ENCODE data around the gene RASA3. TPM values are rescaled to one million over a fixed set of nuclear protein-coding genes. Genes with fewer than 3 reads are reported as not detected.
A peak's percentile ranks its signal among the peaks of the same experiment; 100 is the strongest.

The RASA3 gene
- total RNA-seq, 1 donor from 2014 or later, result 41.1 TPM

GRCh38 chr13:113972451-113973217 is 159.8 kb downstream of the RASA3 start:
- no peak for TF ChIP-seq EZH2 (IDR thresholded peaks at IDR 0.05; ENCODE audit: insufficient read depth, low read length)
- TF ChIP-seq CTCF (IDR thresholded peaks at IDR 0.05; ENCODE audit: insufficient read depth, low read depth, low read length), result no peak
- Histone ChIP-seq H3K9ac (ENCODE audit: low read length) (no peak overlapping the region), H3K27ac (ENCODE audit: low read depth, low read length) (no peak overlapping the region), H3K79me2 (ENCODE audit: insufficient read depth, low read length) (peaks cover 4% of the 10 kb centered on the region), H2AFZ (ENCODE audit: low read depth, low read length) (no peak overlapping the region), H3K9me3 (ENCODE audit: insufficient read depth, low read depth, low read length) (no peaks in the 10 kb centered on the region), H3K36me3 (ENCODE audit: insufficient read depth, low read length) (peaks cover 6% of the 10 kb centered on the region), H3K4me2 (ENCODE audit: low read length) (no peak overlapping the region), H3K4me1 (ENCODE audit: insufficient read depth, low read length) (peaks cover 15% of the 10 kb centered on the region), H3K27me3 (ENCODE audit: insufficient read depth, low read length) (no peaks in the 10 kb centered on the region), H3K4me3 (ENCODE audit: insufficient read depth, low read depth, low read length) (no peak overlapping the region), H4K20me1 (ENCODE audit: insufficient read depth, low read length) (peaks cover 18% of the 10 kb centered on the region)
- H3K27ac Mint-ChIP-seq (ENCODE audit: unreplicated experiment), result peak overlapping the region; percentile 62
- no peaks in the 10 kb centered on the region for H3K9me3 Mint-ChIP-seq (ENCODE audit: unreplicated experiment)
- H3K27me3 Mint-ChIP-seq (ENCODE audit: low read depth, unreplicated experiment), result no peaks in the 10 kb centered on the region
- DNase-seq (ENCODE audit: low read depth) (no peak), FAIRE-seq (no peak)
- peaks cover 14% of the 10 kb centered on the region for H3K36me3 Mint-ChIP-seq (ENCODE audit: low read depth, unreplicated experiment)
- H3K4me3 Mint-ChIP-seq (ENCODE audit: unreplicated experiment), result peak overlapping the region; percentile 57
- H3K4me1 Mint-ChIP-seq (ENCODE audit: low read depth, unreplicated experiment), result peaks cover 5% of the 10 kb centered on the region

GRCh38 chr13:113971471-113972231 is 160.8 kb downstream of the RASA3 start:
- H3K9me3 ChIP-seq (ENCODE audit: insufficient read depth, low read depth, low read length), result no peaks in the 10 kb centered on the region
- H3K9ac ChIP-seq (ENCODE audit: low read length), result no peak overlapping the region
- H3K79me2 ChIP-seq (ENCODE audit: insufficient read depth, low read length), result no peaks in the 10 kb centered on the region
- H3K4me3 Mint-ChIP-seq (ENCODE audit: unreplicated experiment), result no peak overlapping the region
- no peak overlapping the region for H2AFZ ChIP-seq (ENCODE audit: low read depth, low read length)
- H3K4me2 ChIP-seq (ENCODE audit: low read length), result no peak overlapping the region
- H3K27ac Mint-ChIP-seq (ENCODE audit: unreplicated experiment), result no peak overlapping the region
- peaks cover 14% of the 10 kb centered on the region for H3K36me3 Mint-ChIP-seq (ENCODE audit: low read depth, unreplicated experiment)
- DNase-seq (ENCODE audit: low read depth) (no peak), FAIRE-seq (no peak)
- no peaks in the 10 kb centered on the region for H3K27me3 ChIP-seq (ENCODE audit: insufficient read depth, low read length)
- TF ChIP-seq EZH2 (IDR thresholded peaks at IDR 0.05; ENCODE audit: insufficient read depth, low read length) (no peak), CTCF (IDR thresholded peaks at IDR 0.05; ENCODE audit: insufficient read depth, low read depth, low read length) (no peak)
- H3K4me3 ChIP-seq (ENCODE audit: insufficient read depth, low read depth, low read length), result no peak overlapping the region
- H3K9me3 Mint-ChIP-seq (ENCODE audit: unreplicated experiment), result no peaks in the 10 kb centered on the region
- no peak overlapping the region for H3K27ac ChIP-seq (ENCODE audit: low read depth, low read length)
- peaks cover 7% of the 10 kb centered on the region for H3K4me1 ChIP-seq (ENCODE audit: insufficient read depth, low read length)
- no peaks in the 10 kb centered on the region for H3K4me1 Mint-ChIP-seq (ENCODE audit: low read depth, unreplicated experiment)
- H3K27me3 Mint-ChIP-seq (ENCODE audit: low read depth, unreplicated experiment), result no peaks in the 10 kb centered on the region
- peaks cover 13% of the 10 kb centered on the region for H4K20me1 ChIP-seq (ENCODE audit: insufficient read depth, low read length)
- H3K36me3 ChIP-seq (ENCODE audit: insufficient read depth, low read length), result peaks cover 8% of the 10 kb centered on the region

Measured in astrocyte (in vitro differentiated cells and primary cell).